CD4-positive, alpha-beta memory T cell (primary cell): ENCODE measurements around the gene PIGQ. TPM values are rescaled to one million over a fixed set of nuclear protein-coding genes. Genes with fewer than 3 reads are reported as not detected.

Experiments used
- CTCF ChIA-PET: fragments of 350-600 bp; sonication (Branson Sonifier 250); formaldehyde crosslinking; loops from one replicate; lab custom pipeline; 2021; ENCODE audit warnings: inconsistent platforms; ENCODE audit not compliant: partially characterized antibody; lab: Charles Lee
- POLR2A ChIA-PET: fragments of 350-600 bp; sonication (Branson Sonifier 250); formaldehyde crosslinking; loops from one replicate; lab custom pipeline; 2021; ENCODE audit not compliant: partially characterized antibody; lab: Charles Lee
- DNase-seq, 5 donors: peaks; one replicate each; pipeline versions ENCODE4 v3.0.0 to v3.0.0-alpha.2; 2020 to 2022; ENCODE audit warnings: mixed read lengths in 1 of 5
- H3K27ac ChIP-seq: one replicate; pipeline ENCODE4 v1.7.0; 2013; ENCODE audit warnings: low read depth, low read length
- H3K27me3 ChIP-seq: 2 replicates; pipeline ENCODE4 v1.7.0; 2013; ENCODE audit warnings: mild to moderate bottlenecking, low read length, moderate library complexity; ENCODE audit not compliant: insufficient read depth
- H3K36me3 ChIP-seq: 2 replicates; pipeline ENCODE4 v1.7.0; 2013; ENCODE audit warnings: mild to moderate bottlenecking, low read length, moderate library complexity; ENCODE audit not compliant: insufficient read depth
- H3K4me1 ChIP-seq: 2 replicates; pipeline ENCODE4 v1.7.0; 2013; ENCODE audit warnings: mild to moderate bottlenecking, low read length, moderate library complexity; ENCODE audit not compliant: insufficient read depth
- H3K4me3 ChIP-seq, 2 donors: one replicate each; pipeline ENCODE4 v1.7.0; 2013; ENCODE audit warnings: low read length in 2 of 2, mild to moderate bottlenecking in 1 of 2
- H3K9me3 ChIP-seq, 2 donors: one replicate each; pipeline ENCODE4 v1.7.0; 2013; ENCODE audit warnings: low read length in 2 of 2, control low read depth in 1 of 2; ENCODE audit not compliant: control insufficient read depth in 1 of 2
- H3K27ac Mint-ChIP-seq, 7 donors: one replicate each; pipeline ENCODE4 v1.8.0; 2020 to 2021; ENCODE audit warnings: mixed read lengths in 7 of 7, mild to moderate bottlenecking in 6 of 7, inconsistent platforms in 3 of 7, moderate library complexity in 3 of 7
- H3K27me3 Mint-ChIP-seq, 2 donors: one replicate each; pipeline ENCODE4 v1.8.0; 2020 to 2021; ENCODE audit warnings: mixed read lengths in 2 of 2
- H3K36me3 Mint-ChIP-seq, 2 donors: one replicate each; pipeline ENCODE4 v1.8.0; 2020 to 2021; ENCODE audit warnings: mixed read lengths in 2 of 2, inconsistent platforms in 1 of 2, mild to moderate bottlenecking in 1 of 2
- H3K4me1 Mint-ChIP-seq, 4 donors: one replicate each; pipeline ENCODE4 v1.8.0; 2020 to 2021; ENCODE audit warnings: mixed read lengths in 4 of 4, mild to moderate bottlenecking in 1 of 4
- H3K4me3 Mint-ChIP-seq, 8 donors: one replicate each; pipeline ENCODE4 v1.8.0; 2020 to 2021; ENCODE audit warnings: mixed read lengths in 8 of 8, mild to moderate bottlenecking in 7 of 8, moderate library complexity in 6 of 8, inconsistent platforms in 3 of 8
- H3K9me3 Mint-ChIP-seq, 8 donors: one replicate each; pipeline ENCODE4 v1.8.0; 2020 to 2021; ENCODE audit warnings: mixed read lengths in 8 of 8, mild to moderate bottlenecking in 5 of 8, inconsistent platforms in 3 of 8, moderate library complexity in 1 of 8
- intact Hi-C: fragments of 100-400 bp; cut with micrococcal nuclease; formaldehyde crosslinking; loops from one replicate; pipeline ENCODE4 v1.15.1; 2023
- polyA plus RNA-seq, 2 donors: library from polyadenylated mRNA; unstranded; fragments of 300-500 nt; fragmentation: Illumina TruSeq; gene quantifications; one replicate each; pipeline ENCODE4 v1.2.3, GENCODE V29; 2021
- total RNA-seq, 2 experiments: library from RNA; stranded (reverse); gene quantifications; one replicate each; pipeline ENCODE4 v1.2.3, GENCODE V29; 2021

Gene PIGQ
- total and polyA plus RNA-seq, 4 experiments from 2014 or later = 7.2 to 63.3 (median 37.0) TPM

GRCh38 chr16:616733-617586, 47.2 kb downstream of the PIGQ start:
- no peak overlapping the region for H3K27ac ChIP-seq
- no peak overlapping the region for H3K4me3 Mint-ChIP-seq
- peaks cover 0 to 6% of the 10 kb centered on the region in 2 donors for H3K36me3 Mint-ChIP-seq
- H3K9me3 ChIP-seq = no peaks in the 10 kb centered on the region
- no peaks in the 10 kb centered on the region for H3K27me3 Mint-ChIP-seq
- CTCF ChIA-PET = no interaction called here
- peaks cover 0 to 3% (median 0%) of the 10 kb centered on the region in 8 donors for H3K9me3 Mint-ChIP-seq
- POLR2A ChIA-PET = no interaction called here
- H3K4me3 ChIP-seq = no peak overlapping the region
- H3K4me1 Mint-ChIP-seq = peaks cover 0 to 10% (median 7%) of the 10 kb centered on the region in 4 donors
- H3K4me1 ChIP-seq = no peaks in the 10 kb centered on the region
- no peak for DNase-seq
- no peaks in the 10 kb centered on the region for H3K36me3 ChIP-seq
- H3K27me3 ChIP-seq = no peaks in the 10 kb centered on the region
- no peak overlapping the region for H3K27ac Mint-ChIP-seq
- intact Hi-C loops = no loop called here

- H3K4me3 Mint-ChIP-seq = no peak overlapping the region
- intact Hi-C loops = no loop called here
- no peak overlapping the region for H3K27ac Mint-ChIP-seq
- H3K9me3 Mint-ChIP-seq = peaks cover 0 to 3% (median 0%) of the 10 kb centered on the region in 8 donors
- no peaks in the 10 kb centered on the region for H3K27me3 ChIP-seq
- ChIA-PET POLR2A (no interaction called here), CTCF (no interaction called here)
- peaks cover 0 to 6% of the 10 kb centered on the region in 2 donors for H3K36me3 Mint-ChIP-seq
- no peaks in the 10 kb centered on the region for H3K4me1 ChIP-seq
- H3K4me3 ChIP-seq = no peak overlapping the region
- H3K36me3 ChIP-seq = no peaks in the 10 kb centered on the region
- no peak for DNase-seq
- H3K27me3 Mint-ChIP-seq = no peaks in the 10 kb centered on the region
- H3K4me1 Mint-ChIP-seq = peaks cover 0 to 10% (median 7%) of the 10 kb centered on the region in 4 donors
- no peaks in the 10 kb centered on the region for H3K9me3 ChIP-seq
- no peak overlapping the region for H3K27ac ChIP-seq
These were observed 48.1 kb downstream of the PIGQ start for GRCh38 chr16:617855-618254.

- POLR2A ChIA-PET = no interaction called here
- no peak overlapping the region for H3K4me3 Mint-ChIP-seq
- no peak overlapping the region for H3K4me3 ChIP-seq
- CTCF ChIA-PET = no interaction called here
- H3K4me1 ChIP-seq = no peaks in the 10 kb centered on the region
- H3K9me3 Mint-ChIP-seq = peaks cover 0 to 3% (median 0%) of the 10 kb centered on the region in 8 donors
- peaks cover 0 to 10% (median 4%) of the 10 kb centered on the region in 4 donors for H3K4me1 Mint-ChIP-seq
- H3K27me3 Mint-ChIP-seq = no peaks in the 10 kb centered on the region
- H3K9me3 ChIP-seq = no peaks in the 10 kb centered on the region
- no peak overlapping the region for H3K27ac ChIP-seq
- H3K27ac Mint-ChIP-seq = no peak overlapping the region
- H3K27me3 ChIP-seq = no peaks in the 10 kb centered on the region
- intact Hi-C loops = no loop called here
- no peaks in the 10 kb centered on the region for H3K36me3 ChIP-seq
- DNase-seq = no peak
- H3K36me3 Mint-ChIP-seq = peaks cover 0 to 5% of the 10 kb centered on the region in 2 donors
These were observed 49.8 kb downstream of the PIGQ start for GRCh38 chr16:619476-620100.

GRCh38 chr16:620700-621525, 51.1 kb downstream of the PIGQ start:
- Mint-ChIP-seq H3K27me3 (no peaks in the 10 kb centered on the region), H3K4me1 (peaks cover 0 to 6% (median under 1%) of the 10 kb centered on the region in 4 donors), H3K27ac (no peak overlapping the region), H3K36me3 (peaks cover 0 to 2% of the 10 kb centered on the region in 2 donors), H3K9me3 (peaks cover 0 to 3% (median 0%) of the 10 kb centered on the region in 8 donors), H3K4me3 (no peak overlapping the region)
- Histone ChIP-seq H3K36me3 (no peaks in the 10 kb centered on the region), H3K27me3 (no peaks in the 10 kb centered on the region), H3K4me3 (no peak overlapping the region), H3K27ac (no peak overlapping the region), H3K9me3 (no peaks in the 10 kb centered on the region), H3K4me1 (no peaks in the 10 kb centered on the region)
- ChIA-PET POLR2A (no interaction called here), CTCF (no interaction called here)
- intact Hi-C loops = no loop called here
- DNase-seq = peak in 1 of 5 donors; percentile 34

GRCh38 chr16:621526-622105, 51.8 kb downstream of the PIGQ start:
- no peaks in the 10 kb centered on the region for H3K27me3 ChIP-seq
- H3K36me3 ChIP-seq = no peaks in the 10 kb centered on the region
- ChIA-PET CTCF (no interaction called here), POLR2A (no interaction called here)
- H3K9me3 ChIP-seq = no peaks in the 10 kb centered on the region
- Mint-ChIP-seq H3K9me3 (peaks cover 0 to 3% (median 0%) of the 10 kb centered on the region in 8 donors), H3K27me3 (no peaks in the 10 kb centered on the region), H3K4me1 (peaks cover 0 to 6% (median under 1%) of the 10 kb centered on the region in 4 donors), H3K27ac (peak overlapping the region in 2 of 7 donors; percentile 25 to 48), H3K4me3 (peak overlapping the region in 1 of 8 donors; percentile 31), H3K36me3 (peaks cover 0 to 5% of the 10 kb centered on the region in 2 donors)
- H3K4me3 ChIP-seq = no peak overlapping the region
- no peak overlapping the region for H3K27ac ChIP-seq
- peak in 1 of 5 donors; percentile 25 for DNase-seq
- intact Hi-C loops = no loop called here
- no peaks in the 10 kb centered on the region for H3K4me1 ChIP-seq

GRCh38 chr16:622920-623280, 53.1 kb downstream of the PIGQ start:
- Mint-ChIP-seq H3K4me1 (peaks cover 0 to 6% (median under 1%) of the 10 kb centered on the region in 4 donors), H3K36me3 (peaks cover 0 to 7% of the 10 kb centered on the region in 2 donors), H3K4me3 (no peak overlapping the region), H3K27ac (no peak overlapping the region), H3K27me3 (no peaks in the 10 kb centered on the region), H3K9me3 (peaks cover 0 to 3% (median 0%) of the 10 kb centered on the region in 8 donors)
- DNase-seq = no peak
- H3K27ac ChIP-seq = no peak overlapping the region
- CTCF ChIA-PET = no interaction called here
- H3K36me3 ChIP-seq = no peaks in the 10 kb centered on the region
- no peaks in the 10 kb centered on the region for H3K27me3 ChIP-seq
- no peak overlapping the region for H3K4me3 ChIP-seq
- H3K9me3 ChIP-seq = no peaks in the 10 kb centered on the region
- POLR2A ChIA-PET = no interaction called here
- no peaks in the 10 kb centered on the region for H3K4me1 ChIP-seq
- intact Hi-C loops = no loop called here
